H1 (cell line): Measurements from ENCODE around the gene MBD4. TPM values are rescaled to one million over a fixed set of nuclear protein-coding genes. Genes with fewer than 3 reads are reported as not detected.

Experiments
- CTCF ChIA-PET: fragments of 300-600 bp; sonication (Branson Sonifier 250); formaldehyde crosslinking; loops from one replicate; lab custom pipeline; 2021; ENCODE audit not compliant: partially characterized antibody; lab: Charles Lee
- POLR2A ChIA-PET: fragments of 300-600 bp; sonication (Branson Sonifier 250); formaldehyde crosslinking; loops from one replicate; lab custom pipeline; 2021; ENCODE audit warnings: inconsistent platforms; ENCODE audit not compliant: partially characterized antibody; lab: Charles Lee
- DNase-seq, 2 experiments: peaks; one replicate each; pipeline versions ENCODE4 v3.0.0 to v3.0.0-alpha.2; 2010 to 2022; ENCODE audit warnings: low spot score in 2 of 2, low read depth in 1 of 2, mixed read lengths in 1 of 2
- FAIRE-seq: peaks from 2 replicates; lab custom pipeline; 2011; peaks lifted over from hg19 to GRCh38; lab: Jason Lieb, UNC
- H2AFZ ChIP-seq: 2 replicates; pipeline ENCODE4 v1.8.1; 2012; ENCODE audit warnings: low read length, inconsistent platforms
- H2AK5ac ChIP-seq: 2 replicates; pipeline ENCODE4 v1.6.1; 2013; ENCODE audit warnings: low read depth, low read length
- H2BK120ac ChIP-seq: replicated peaks from 2 replicates; pipeline ENCODE3; 2013; ENCODE audit warnings: low read depth, low read length, inconsistent platforms
- H2BK12ac ChIP-seq: 2 replicates; pipeline ENCODE4 v1.6.1; 2013; ENCODE audit warnings: low read depth, low read length
- H2BK15ac ChIP-seq: 2 replicates; pipeline ENCODE4 v1.6.1; 2013; ENCODE audit warnings: low read length
- H2BK20ac ChIP-seq: 2 replicates; pipeline ENCODE4 v1.6.1; 2013; ENCODE audit warnings: low read length
- H2BK5ac ChIP-seq: 2 replicates; pipeline ENCODE4 v1.6.1; 2013; ENCODE audit warnings: low read depth, low read length
- H3K14ac ChIP-seq: 2 replicates; pipeline ENCODE4 v1.6.1; 2013; ENCODE audit warnings: inconsistent platforms; ENCODE audit not compliant: insufficient read length
- H3K18ac ChIP-seq: 2 replicates; pipeline ENCODE4 v1.6.1; 2013; ENCODE audit warnings: low read length; ENCODE audit errors: extremely low read depth
- H3K23ac ChIP-seq: 2 replicates; pipeline ENCODE4 v1.6.1; 2013; ENCODE audit warnings: inconsistent platforms; ENCODE audit not compliant: insufficient read length
- H3K23me2 ChIP-seq: 2 replicates; pipeline ENCODE4 v1.6.1; 2013; ENCODE audit warnings: low read depth, low read length
- H3K27ac ChIP-seq: 2 replicates; pipeline ENCODE4 v1.6.1; 2011; ENCODE audit warnings: low read depth, low read length, inconsistent platforms
- H3K27me3 ChIP-seq, 4 experiments: replicated peaks in 1 of 4; 1 replicate in 1 of 4; 2 replicates in 3 of 4; pipeline versions ENCODE4 v1.6.1 to v1.8.1; 2011 to 2013; ENCODE audit warnings: low read length in 3 of 4, mild to moderate bottlenecking in 3 of 4, inconsistent platforms in 2 of 4, mixed read lengths in 2 of 4, moderate library complexity in 1 of 4; ENCODE audit not compliant: control insufficient read depth in 3 of 4, insufficient read depth in 3 of 4; ENCODE audit errors: extremely low read depth in 1 of 4
- H3K36me3 ChIP-seq, 4 experiments: 2 replicates each; pipeline versions ENCODE4 v1.6.1 to v1.8.1; 2011 to 2013; ENCODE audit warnings: mild to moderate bottlenecking in 4 of 4, low read length in 3 of 4, moderate library complexity in 2 of 4, control low read depth in 1 of 4, inconsistent platforms in 1 of 4; ENCODE audit not compliant: insufficient read depth in 4 of 4, control insufficient read depth in 2 of 4
- H3K4ac ChIP-seq: replicated peaks from 2 replicates; pipeline ENCODE3; 2013; ENCODE audit warnings: low read length, low read depth, mixed read lengths, inconsistent platforms; ENCODE audit not compliant: insufficient read length
- H3K4me1 ChIP-seq, 4 experiments: replicated peaks in 1 of 4; 1 replicate in 1 of 4; 2 replicates in 3 of 4; pipeline versions ENCODE4 v1.6.1 to v1.8.1; 2011 to 2013; ENCODE audit warnings: low read length in 3 of 4, inconsistent platforms in 2 of 4, mixed read lengths in 1 of 4; ENCODE audit not compliant: insufficient read depth in 4 of 4, control insufficient read depth in 3 of 4
- H3K4me2 ChIP-seq, 2 experiments: 2 replicates each; pipeline versions ENCODE4 v1.6.1 to v1.8.1; 2011 to 2013; ENCODE audit warnings: low read depth in 2 of 2, low read length in 2 of 2, control low read depth in 1 of 2, inconsistent platforms in 1 of 2, mild to moderate bottlenecking in 1 of 2; ENCODE audit not compliant: insufficient read depth in 1 of 2
- H3K4me3 ChIP-seq, 4 experiments: fragments of 200-600, 300-600 bp in 1 of 4; sonication (generic), shearing (Covaris generic), sonication (Bioruptor Twin) in 1 of 4; 2 replicates each; pipeline versions ENCODE4 v1.5.1 to v1.8.1; 2011 to 2016; ENCODE audit warnings: low read length in 4 of 4, low read depth in 3 of 4, control low read depth in 2 of 4, inconsistent platforms in 2 of 4, mild to moderate bottlenecking in 2 of 4, mixed read lengths in 1 of 4, moderate library complexity in 1 of 4; ENCODE audit not compliant: insufficient read depth in 2 of 4; ENCODE audit errors: extremely low read depth in 1 of 4
- H3K56ac ChIP-seq: replicated peaks from 2 replicates; pipeline ENCODE3; 2013; ENCODE audit warnings: low read depth, mild to moderate bottlenecking, mixed read lengths, low read length, inconsistent platforms; ENCODE audit not compliant: insufficient read length
- H3K79me1 ChIP-seq: 2 replicates; pipeline ENCODE4 v1.6.1; 2013; ENCODE audit warnings: low read depth, low read length, control low read depth
- H3K79me2 ChIP-seq, 2 experiments: 2 replicates each; pipeline versions ENCODE4 v1.6.1 to v1.8.1; 2012 to 2013; ENCODE audit warnings: low read length in 2 of 2, mild to moderate bottlenecking in 2 of 2, inconsistent platforms in 1 of 2; ENCODE audit not compliant: insufficient read depth in 2 of 2, control insufficient read depth in 1 of 2
- H3K9ac ChIP-seq, 4 experiments: replicated peaks in 1 of 4; 1 replicate in 1 of 4; 2 replicates in 3 of 4; pipeline versions ENCODE4 v1.6.1 to v1.8.1; 2011 to 2013; ENCODE audit warnings: low read depth in 3 of 4, low read length in 3 of 4, control low read depth in 2 of 4, mild to moderate bottlenecking in 2 of 4, moderate library complexity in 2 of 4, inconsistent platforms in 1 of 4; ENCODE audit errors: extremely low read depth in 1 of 4
- H3K9me3 ChIP-seq, 2 experiments: 2 replicates each; pipeline versions ENCODE4 v1.6.1 to v1.8.1; 2012 to 2013; ENCODE audit warnings: mild to moderate bottlenecking in 2 of 2, moderate library complexity in 2 of 2, control low read depth in 1 of 2, inconsistent platforms in 1 of 2, low read depth in 1 of 2, low read length in 1 of 2, mixed read lengths in 1 of 2; ENCODE audit not compliant: insufficient read depth in 2 of 2
- H4K20me1 ChIP-seq, 2 experiments: replicated peaks in 1 of 2; 2 replicates each; pipeline versions ENCODE3 to v1.8.1; 2011 to 2013; ENCODE audit warnings: inconsistent platforms in 2 of 2, low read length in 2 of 2, mild to moderate bottlenecking in 1 of 2; ENCODE audit not compliant: insufficient read depth in 2 of 2, control insufficient read depth in 1 of 2
- H4K5ac ChIP-seq: 2 replicates; pipeline ENCODE4 v1.6.1; 2013; ENCODE audit warnings: low read length, low read depth, mixed read lengths, inconsistent platforms; ENCODE audit not compliant: insufficient read length
- H4K8ac ChIP-seq: 2 replicates; pipeline ENCODE4 v1.8.0; 2013; ENCODE audit warnings: mild to moderate bottlenecking, moderate library complexity, low read length, inconsistent platforms; ENCODE audit not compliant: insufficient read depth; ENCODE audit errors: extremely low read depth
- H4K91ac ChIP-seq: replicated peaks from 2 replicates; pipeline ENCODE3; 2013; ENCODE audit warnings: low read length, mixed read lengths, inconsistent platforms; ENCODE audit not compliant: insufficient read length
- CREB1 ChIP-seq: IDR thresholded peaks from 2 replicates; pipeline ENCODE4 v1.6.1; 2012; ENCODE audit warnings: inconsistent platforms
- WGBS, 2 experiments: shearing (Covaris generic) in 1 of 2; methylation state at CpG; one replicate each; pipeline versions ENCODE4 v1.1.6 to v1.1.7; 2013 to 2015; ENCODE audit warnings: low lambda C conversion rate in 2 of 2, mixed read lengths in 2 of 2, inconsistent platforms in 1 of 2, low coverage in 1 of 2, missing lambda C conversion rate in 1 of 2; ENCODE audit not compliant: insufficient replicate concordance in 2 of 2, insufficient coverage in 1 of 2, insufficient read length in 1 of 2; ENCODE audit errors: extremely low coverage in 1 of 2, missing lambda C conversion rate in 1 of 2; 5-methylcytosine and 5-hydroxymethylcytosine counted together
- polyA plus RNA-seq, 7 experiments: library from polyadenylated mRNA; depleted of rRNA in 3 of 7; stranded (reverse) in 5 of 7; unstranded in 2 of 7; fragments of >200 nt in 5 of 7; fragments of 200-250 nt in 2 of 7; gene quantifications; 1 replicate in 5 of 7; 2 replicates in 1 of 7; 4 replicates in 1 of 7; pipeline versions ENCODE4 v1.2.1 to v1.2.3, GENCODE V29; 2011 to 2013; ENCODE audit warnings: missing spikeins in 2 of 7, mixed read lengths in 2 of 7
- total RNA-seq: library from RNA; stranded (reverse); fragmentation: NEBNext Ultra II Directional; extraction: Animal tissue kit (Norgen Biotek cat#: 25700); gene quantifications from 2 replicates; pipeline ENCODE4 v1.2.1, GENCODE V29; 2021

MBD4 gene
- total and polyA plus RNA-seq, 2 of the 8 experiments (the other 6 are each of a cell fraction or from before 2014, with no cell fraction given), result 11.2 to 35.8 TPM

- H4K8ac ChIP-seq, result no peak overlapping the region
- no peaks in the 10 kb centered on the region for H3K9me3 ChIP-seq
- no peak overlapping the region for H2BK15ac ChIP-seq
- H2BK20ac ChIP-seq, result no peak overlapping the region
- no peak for DNase-seq
- CTCF ChIA-PET, result interaction anchor here (0.9 kb wide), 1 partner anchor 121 kb away, joined by 5 read pairs; no protein-coding TSS in a partner anchor
- H3K79me2 ChIP-seq, result no peaks in the 10 kb centered on the region
- no peak overlapping the region for H3K18ac ChIP-seq
- no peaks in the 10 kb centered on the region for H4K20me1 ChIP-seq
- no peak overlapping the region for H4K5ac ChIP-seq
- H3K4me3 ChIP-seq, result no peak overlapping the region
- no peak overlapping the region for H2AK5ac ChIP-seq
- no peak overlapping the region for H4K91ac ChIP-seq
- H2BK5ac ChIP-seq, result no peak overlapping the region
- H3K27me3 ChIP-seq, result no peaks in the 10 kb centered on the region
- no peak overlapping the region for H3K56ac ChIP-seq
- no peak overlapping the region for H2BK12ac ChIP-seq
- no peaks in the 10 kb centered on the region for H3K4me1 ChIP-seq
- no peak overlapping the region for H3K27ac ChIP-seq
- H3K36me3 ChIP-seq, result peaks cover 0 to 25% (median under 1%) of the 10 kb centered on the region in 4 experiments; a peak in 5 of 8 replicates
- no peak overlapping the region for H3K4me2 ChIP-seq
- H2BK120ac ChIP-seq, result no peak overlapping the region
- no peak overlapping the region for H3K23ac ChIP-seq
- H3K23me2 ChIP-seq, result peaks cover 2% of the 10 kb centered on the region; the same call in 1 of the 2 replicates
- WGBS, 2 experiments, result 91% methylated on average over 3 of the region's 3 CpGs; no CpG with 5 or more reads in 1 of the 2 experiments
- no peak for FAIRE-seq
- H3K79me1 ChIP-seq, result no peaks in the 10 kb centered on the region
- H3K14ac ChIP-seq, result no peak overlapping the region
- no peak overlapping the region for H2AFZ ChIP-seq
- POLR2A ChIA-PET, result no interaction called here
- H3K9ac ChIP-seq, result no peak overlapping the region
- H3K4ac ChIP-seq, result no peak overlapping the region
- TF ChIP-seq CREB1, result no peak
Measured at GRCh38 chr3:129460155-129460554, 20.4 kb upstream of the MBD4 start.
